WTC11 (cell line): ENCODE results near the gene HAP1. TPM values are rescaled to one million over a fixed set of nuclear protein-coding genes. Genes with fewer than 3 reads are reported as not detected.

Experiments
- ATAC-seq: fragments of 200-7000 bp; cut with Tn5 transposase; 2 replicates; pipeline ENCODE4 v1.10.0; 2021; ENCODE audit warnings: mild to moderate bottlenecking, moderate library complexity
- CTCF ChIA-PET: fragments of 300-600 bp; sonication (Branson Sonifier 250); formaldehyde crosslinking; loops from one replicate; lab custom pipeline; 2021; ENCODE audit warnings: antibody characterized with exemption; lab: Charles Lee
- POLR2A ChIA-PET: fragments of 350-600 bp; sonication (Branson Sonifier 250); formaldehyde crosslinking; loops from one replicate; lab custom pipeline; 2021; ENCODE audit warnings: antibody characterized with exemption; lab: Charles Lee
- DNase-seq: peaks from one replicate; pipeline ENCODE4 v3.0.0; 2021; ENCODE audit warnings: low spot score
- H3K27ac Mint-ChIP-seq: 2 replicates; pipeline ENCODE4 v1.8.0; 2021; ENCODE audit warnings: mixed read lengths
- H3K27me3 Mint-ChIP-seq: 2 replicates; pipeline ENCODE4 v1.8.0; 2021; ENCODE audit warnings: low read depth, mild to moderate bottlenecking, moderate library complexity, mixed read lengths
- H3K36me3 Mint-ChIP-seq: 2 replicates; pipeline ENCODE4 v1.8.0; 2021; ENCODE audit warnings: mixed read lengths
- H3K4me1 Mint-ChIP-seq: 2 replicates; pipeline ENCODE4 v1.8.0; 2022; ENCODE audit warnings: mixed read lengths
- H3K4me3 Mint-ChIP-seq: 2 replicates; pipeline ENCODE4 v1.8.0; 2021; ENCODE audit warnings: mild to moderate bottlenecking, moderate library complexity, mixed read lengths
- H3K9me3 Mint-ChIP-seq: 2 replicates; pipeline ENCODE4 v1.8.0; 2021; ENCODE audit warnings: mixed read lengths
- EMX1 ChIP-seq: fragments of 250-450 bp; sonication (Bioruptor Pico); IDR thresholded peaks from 2 replicates; pipeline ENCODE4 v1.8.0; 2021; ENCODE audit warnings: mild to moderate bottlenecking
- ETV6 ChIP-seq: sonication (generic); formaldehyde crosslinking; IDR thresholded peaks from 2 replicates; pipeline ENCODE4 v1.8.1; 2022; ENCODE audit warnings: mild to moderate bottlenecking, missing genetic modification reagents
- FOXK1 ChIP-seq: sonication (generic); formaldehyde crosslinking; IDR thresholded peaks from 2 replicates; pipeline ENCODE4 v1.8.0; 2022; ENCODE audit warnings: mild to moderate bottlenecking, moderate library complexity, missing genetic modification reagents
- FOXP1 ChIP-seq: sonication (generic); formaldehyde crosslinking; IDR thresholded peaks from 2 replicates; pipeline ENCODE4 v1.8.0; 2022; ENCODE audit warnings: missing genetic modification reagents, mild to moderate bottlenecking, moderate library complexity, borderline replicate concordance
- HMGA2 ChIP-seq: fragments of 250-450 bp; sonication (Bioruptor Pico); IDR thresholded peaks from 2 replicates; pipeline ENCODE4 v1.4.0; 2021; ENCODE audit warnings: mild to moderate bottlenecking, moderate library complexity
- IRF2 ChIP-seq: sonication (generic); formaldehyde crosslinking; IDR thresholded peaks from 2 replicates; pipeline ENCODE4 v1.8.0; 2022; ENCODE audit warnings: low read depth, missing genetic modification reagents, borderline replicate concordance
- JAZF1 ChIP-seq: fragments of 250-450 bp; sonication (Bioruptor Pico); IDR thresholded peaks from 2 replicates; pipeline ENCODE4 v1.9.0; 2021; ENCODE audit warnings: moderate library complexity, mild to moderate bottlenecking, inconsistent platforms
- MYBL2 ChIP-seq: sonication (generic); formaldehyde crosslinking; IDR thresholded peaks from 2 replicates; pipeline ENCODE4 v1.8.1; 2023; ENCODE audit warnings: mild to moderate bottlenecking, moderate library complexity, missing genetic modification reagents
- NFYB ChIP-seq: sonication (generic); formaldehyde crosslinking; conservative IDR thresholded peaks from 2 replicates; pipeline ENCODE4 v1.8.0; 2022; ENCODE audit warnings: low read depth, missing genetic modification reagents
- SMAD4 ChIP-seq: sonication (generic); formaldehyde crosslinking; IDR thresholded peaks from 2 replicates; pipeline ENCODE4 v1.8.0; 2022; ENCODE audit warnings: mild to moderate bottlenecking, missing genetic modification reagents
- TCF7 ChIP-seq: sonication (generic); formaldehyde crosslinking; IDR thresholded peaks from 2 replicates; pipeline ENCODE4 v1.8.0; 2022; ENCODE audit warnings: mild to moderate bottlenecking, low read depth, missing genetic modification reagents, moderate library complexity
- ZBTB21 ChIP-seq: sonication (generic); formaldehyde crosslinking; IDR thresholded peaks from 2 replicates; pipeline ENCODE4 v1.8.1; 2023; ENCODE audit warnings: mild to moderate bottlenecking, missing genetic modification reagents, borderline replicate concordance
- ZNF121 ChIP-seq: sonication (generic); formaldehyde crosslinking; IDR thresholded peaks from 2 replicates; pipeline ENCODE4 v1.8.0; 2023; ENCODE audit warnings: missing genetic modification reagents
- ZNF232 ChIP-seq: sonication (generic); formaldehyde crosslinking; IDR thresholded peaks from 2 replicates; pipeline ENCODE4 v1.8.0; 2022; ENCODE audit warnings: mild to moderate bottlenecking, missing genetic modification reagents
- ZNF263 ChIP-seq: sonication (generic); formaldehyde crosslinking; IDR thresholded peaks from 2 replicates; pipeline ENCODE4 v1.8.1; 2022; ENCODE audit warnings: low read depth, mild to moderate bottlenecking, moderate library complexity, missing genetic modification reagents
- ZNF396 ChIP-seq: fragments of 250-450 bp; sonication (Bioruptor Pico); IDR thresholded peaks from 2 replicates; pipeline ENCODE4 v1.8.0; 2021; ENCODE audit warnings: mild to moderate bottlenecking, moderate library complexity, borderline replicate concordance
- ZNF416 ChIP-seq: fragments of 250-450 bp; sonication (Bioruptor Pico); IDR thresholded peaks from 2 replicates; pipeline ENCODE4 v1.9.0; 2021; ENCODE audit warnings: mild to moderate bottlenecking, inconsistent platforms
- ZNF423 ChIP-seq: fragments of 250-450 bp; sonication (Bioruptor Pico); IDR thresholded peaks from 2 replicates; pipeline ENCODE4 v2.1.2; 2022; ENCODE audit warnings: mild to moderate bottlenecking, moderate library complexity
- total RNA-seq: library from RNA; stranded (reverse); gene quantifications from 3 replicates; pipeline ENCODE4 v1.2.3, GENCODE V29; 2021
- TF ChIP-seq, protein P1 (sequence below): sonication (generic); formaldehyde crosslinking; IDR thresholded peaks from 2 replicates; pipeline ENCODE4 v1.8.0; 2022; ENCODE audit warnings: mild to moderate bottlenecking, missing genetic modification reagents
- TF ChIP-seq, protein P2 (sequence below): sonication (generic); formaldehyde crosslinking; IDR thresholded peaks from 2 replicates; pipeline ENCODE4 v1.8.1; 2022; ENCODE audit warnings: mild to moderate bottlenecking, moderate library complexity, missing genetic modification reagents
- TF ChIP-seq, protein P3 (sequence below): sonication (generic); formaldehyde crosslinking; IDR thresholded peaks from 2 replicates; pipeline ENCODE4 v1.8.0; 2023; ENCODE audit warnings: missing genetic modification reagents, mild to moderate bottlenecking, borderline replicate concordance
- TF ChIP-seq, protein P4 (sequence below): sonication (generic); formaldehyde crosslinking; IDR thresholded peaks from 2 replicates; pipeline ENCODE4 v1.8.0; 2022; ENCODE audit warnings: mild to moderate bottlenecking, missing genetic modification reagents

The HAP1 gene
- total RNA-seq, 1 experiment from 2014 or later = 4.4 TPM

DNA sequence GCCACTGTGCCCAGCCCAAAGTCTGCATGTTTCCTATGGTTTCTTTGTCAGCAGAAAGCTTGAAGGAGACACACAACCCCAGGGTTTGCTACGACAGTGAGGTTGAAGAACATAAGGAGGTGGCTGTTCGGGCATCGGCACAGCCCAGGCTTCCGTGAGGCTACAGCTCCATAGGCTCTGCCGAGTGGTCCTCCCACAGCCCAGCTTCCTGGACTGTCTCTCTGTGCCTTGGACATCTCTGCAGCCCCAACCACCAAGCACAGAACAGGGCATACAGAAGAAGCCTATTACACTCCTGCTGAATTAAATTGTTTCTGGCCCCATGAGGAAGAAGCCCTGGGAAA, 3.2 kb upstream of the HAP1 start:
- H3K4me1 Mint-ChIP-seq = peaks cover 22% of the 10 kb centered on the region
- peaks cover 53% of the 10 kb centered on the region for H3K27me3 Mint-ChIP-seq
- ATAC-seq = no peak
- H3K4me3 Mint-ChIP-seq = no peak overlapping the region
- CTCF ChIA-PET = interaction anchor here (0.5 to 3.9 kb wide), 29 partner anchors 10 to 282 kb away, joined by 3 to 37 read pairs (median 4); partner anchors contain the start of genes FKBP10, JUP, KLHL10 and KLHL11
- no peak overlapping the region for H3K27ac Mint-ChIP-seq
- POLR2A ChIA-PET = interaction anchor here (0.5 to 1.4 kb wide), 4 partner anchors 47 to 126 kb away, joined by 3 to 4 read pairs (median 3); partner anchors contain the start of genes EIF1 and JUP
- no peaks in the 10 kb centered on the region for H3K9me3 Mint-ChIP-seq
- peak; percentile 0; the same call in 1 of the 2 replicates for TF ChIP-seq FOXP1 (CRISPR knock-in tag)
- no peak for TF ChIP-seq TCF7
- H3K36me3 Mint-ChIP-seq = no peaks in the 10 kb centered on the region
- no peak for DNase-seq

DNA sequence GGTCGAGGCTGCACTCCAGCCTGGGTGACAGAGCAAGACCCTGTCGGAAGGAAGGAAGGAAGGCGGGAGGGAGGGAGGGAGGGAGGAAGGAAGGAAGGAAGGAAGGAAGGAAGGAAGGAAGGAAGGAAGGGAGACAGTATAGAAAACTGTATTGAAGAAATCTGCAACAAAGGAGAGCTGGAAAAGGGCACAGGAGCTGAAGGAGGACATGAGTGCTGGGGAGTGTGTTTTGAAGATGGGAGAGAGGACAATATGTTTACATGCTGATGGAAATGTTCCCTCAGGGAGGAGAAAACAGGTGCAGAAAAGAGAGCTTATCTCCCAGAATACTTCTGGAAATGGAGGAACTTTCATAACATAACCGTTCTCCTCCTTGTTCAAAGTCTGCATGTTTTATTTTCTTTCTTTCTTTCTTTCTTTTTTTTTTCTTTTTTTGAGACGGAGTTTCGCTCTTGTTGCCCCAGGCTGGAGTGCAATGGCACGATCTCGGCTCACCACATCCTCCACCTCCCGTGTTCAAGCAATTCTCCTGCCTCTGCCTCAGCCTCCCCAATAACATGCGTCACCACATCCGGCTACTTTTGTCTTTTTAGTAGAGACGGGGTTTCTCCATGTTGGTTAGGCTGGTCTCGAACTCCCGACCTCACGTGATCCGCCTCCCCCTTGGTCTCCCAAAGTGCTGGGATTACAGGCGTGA, 2.7 kb upstream of the HAP1 start:
- Mint-ChIP-seq H3K9me3 (no peaks in the 10 kb centered on the region), H3K36me3 (no peaks in the 10 kb centered on the region), H3K27me3 (peaks cover 58% of the 10 kb centered on the region), H3K4me3 (no peak overlapping the region), H3K27ac (no peak overlapping the region), H3K4me1 (peaks cover 22% of the 10 kb centered on the region)
- no peak for ATAC-seq
- no peak for TF ChIP-seq HMGA2 (CRISPR knock-in tag)
- no peak for TF ChIP-seq NFYB
- no peak for TF ChIP-seq SMAD4 (CRISPR knock-in tag)
- no peak for TF ChIP-seq ZNF121 (CRISPR knock-in tag)
- TF ChIP-seq, protein P1, sequence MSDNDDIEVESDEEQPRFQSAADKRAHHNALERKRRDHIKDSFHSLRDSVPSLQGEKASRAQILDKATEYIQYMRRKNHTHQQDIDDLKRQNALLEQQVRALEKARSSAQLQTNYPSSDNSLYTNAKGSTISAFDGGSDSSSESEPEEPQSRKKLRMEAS (CRISPR knock-in tag) = no peak
- TF ChIP-seq ZBTB21 (CRISPR knock-in tag) = no peak
- TF ChIP-seq MYBL2 (CRISPR knock-in tag) = no peak
- no peak for TF ChIP-seq ETV6 (CRISPR knock-in tag)
- TF ChIP-seq ZNF423 (CRISPR knock-in tag) = no peak
- TF ChIP-seq EMX1 (CRISPR knock-in tag) = no peak
- TF ChIP-seq IRF2 (CRISPR knock-in tag) = no peak
- no peak for TF ChIP-seq FOXK1 (CRISPR knock-in tag)
- TF ChIP-seq TCF7 = no peak
- TF ChIP-seq ZNF416 = no peak
- TF ChIP-seq ZNF396 (CRISPR knock-in tag) = no peak
- TF ChIP-seq, protein P2, sequence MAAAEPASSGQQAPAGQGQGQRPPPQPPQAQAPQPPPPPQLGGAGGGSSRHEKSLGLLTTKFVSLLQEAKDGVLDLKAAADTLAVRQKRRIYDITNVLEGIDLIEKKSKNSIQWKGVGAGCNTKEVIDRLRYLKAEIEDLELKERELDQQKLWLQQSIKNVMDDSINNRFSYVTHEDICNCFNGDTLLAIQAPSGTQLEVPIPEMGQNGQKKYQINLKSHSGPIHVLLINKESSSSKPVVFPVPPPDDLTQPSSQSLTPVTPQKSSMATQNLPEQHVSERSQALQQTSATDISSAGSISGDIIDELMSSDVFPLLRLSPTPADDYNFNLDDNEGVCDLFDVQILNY (CRISPR knock-in tag) = no peak
- TF ChIP-seq ZNF232 = no peak
- no peak for DNase-seq
- ChIA-PET CTCF (interaction anchor here (0.5 to 3.9 kb wide), 28 partner anchors 11 to 283 kb away, joined by 3 to 37 read pairs (median 4); partner anchors contain the start of genes FKBP10, JUP, KLHL10 and KLHL11), POLR2A (interaction anchor here (0.5 to 1.4 kb wide), 4 partner anchors 48 to 126 kb away, joined by 3 to 4 read pairs (median 3); partner anchors contain the start of genes EIF1 and JUP)

DNA sequence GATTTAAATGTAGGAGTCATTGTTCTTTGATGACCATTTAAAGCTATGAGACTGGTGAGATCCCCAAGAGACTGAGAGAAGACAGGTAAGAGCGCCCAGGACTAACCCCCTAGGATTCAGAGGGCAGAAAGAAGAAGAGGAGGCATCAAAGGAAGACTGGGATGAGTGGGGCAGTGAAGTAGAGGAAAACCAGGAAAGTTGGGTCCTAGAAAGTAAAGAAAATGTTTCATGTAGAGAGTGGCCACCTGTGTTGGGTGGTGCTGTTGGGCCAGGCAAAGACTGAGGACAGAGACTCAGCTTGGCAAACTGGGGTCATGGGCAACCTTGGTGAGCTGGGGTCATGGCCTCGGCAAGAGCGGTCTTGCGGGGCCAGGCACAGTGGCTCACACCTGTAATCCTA, 1.3 kb upstream of the HAP1 start:
- H3K27me3 Mint-ChIP-seq = peaks cover 72% of the 10 kb centered on the region
- DNase-seq (no peak), ATAC-seq (no peak)
- H3K4me1 Mint-ChIP-seq = peaks cover 22% of the 10 kb centered on the region
- peak overlapping the region; percentile 38; the same call in 1 of the 2 replicates for H3K4me3 Mint-ChIP-seq
- ChIA-PET POLR2A (no interaction called here), CTCF (interaction anchor here (0.7 to 3.9 kb wide), 7 partner anchors 8 to 486 kb away, joined by 3 to 37 read pairs (median 4); partner anchors contain the start of gene JUP)
- H3K9me3 Mint-ChIP-seq = no peaks in the 10 kb centered on the region
- H3K27ac Mint-ChIP-seq = no peak overlapping the region
- no peak for TF ChIP-seq JAZF1 (CRISPR knock-in tag)
- no peak for TF ChIP-seq ZNF263
- TF ChIP-seq, protein P3, sequence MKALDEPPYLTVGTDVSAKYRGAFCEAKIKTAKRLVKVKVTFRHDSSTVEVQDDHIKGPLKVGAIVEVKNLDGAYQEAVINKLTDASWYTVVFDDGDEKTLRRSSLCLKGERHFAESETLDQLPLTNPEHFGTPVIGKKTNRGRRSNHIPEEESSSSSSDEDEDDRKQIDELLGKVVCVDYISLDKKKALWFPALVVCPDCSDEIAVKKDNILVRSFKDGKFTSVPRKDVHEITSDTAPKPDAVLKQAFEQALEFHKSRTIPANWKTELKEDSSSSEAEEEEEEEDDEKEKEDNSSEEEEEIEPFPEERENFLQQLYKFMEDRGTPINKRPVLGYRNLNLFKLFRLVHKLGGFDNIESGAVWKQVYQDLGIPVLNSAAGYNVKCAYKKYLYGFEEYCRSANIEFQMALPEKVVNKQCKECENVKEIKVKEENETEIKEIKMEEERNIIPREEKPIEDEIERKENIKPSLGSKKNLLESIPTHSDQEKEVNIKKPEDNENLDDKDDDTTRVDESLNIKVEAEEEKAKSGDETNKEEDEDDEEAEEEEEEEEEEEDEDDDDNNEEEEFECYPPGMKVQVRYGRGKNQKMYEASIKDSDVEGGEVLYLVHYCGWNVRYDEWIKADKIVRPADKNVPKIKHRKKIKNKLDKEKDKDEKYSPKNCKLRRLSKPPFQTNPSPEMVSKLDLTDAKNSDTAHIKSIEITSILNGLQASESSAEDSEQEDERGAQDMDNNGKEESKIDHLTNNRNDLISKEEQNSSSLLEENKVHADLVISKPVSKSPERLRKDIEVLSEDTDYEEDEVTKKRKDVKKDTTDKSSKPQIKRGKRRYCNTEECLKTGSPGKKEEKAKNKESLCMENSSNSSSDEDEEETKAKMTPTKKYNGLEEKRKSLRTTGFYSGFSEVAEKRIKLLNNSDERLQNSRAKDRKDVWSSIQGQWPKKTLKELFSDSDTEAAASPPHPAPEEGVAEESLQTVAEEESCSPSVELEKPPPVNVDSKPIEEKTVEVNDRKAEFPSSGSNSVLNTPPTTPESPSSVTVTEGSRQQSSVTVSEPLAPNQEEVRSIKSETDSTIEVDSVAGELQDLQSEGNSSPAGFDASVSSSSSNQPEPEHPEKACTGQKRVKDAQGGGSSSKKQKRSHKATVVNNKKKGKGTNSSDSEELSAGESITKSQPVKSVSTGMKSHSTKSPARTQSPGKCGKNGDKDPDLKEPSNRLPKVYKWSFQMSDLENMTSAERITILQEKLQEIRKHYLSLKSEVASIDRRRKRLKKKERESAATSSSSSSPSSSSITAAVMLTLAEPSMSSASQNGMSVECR (CRISPR knock-in tag) = no peak
- TF ChIP-seq, protein P4, sequence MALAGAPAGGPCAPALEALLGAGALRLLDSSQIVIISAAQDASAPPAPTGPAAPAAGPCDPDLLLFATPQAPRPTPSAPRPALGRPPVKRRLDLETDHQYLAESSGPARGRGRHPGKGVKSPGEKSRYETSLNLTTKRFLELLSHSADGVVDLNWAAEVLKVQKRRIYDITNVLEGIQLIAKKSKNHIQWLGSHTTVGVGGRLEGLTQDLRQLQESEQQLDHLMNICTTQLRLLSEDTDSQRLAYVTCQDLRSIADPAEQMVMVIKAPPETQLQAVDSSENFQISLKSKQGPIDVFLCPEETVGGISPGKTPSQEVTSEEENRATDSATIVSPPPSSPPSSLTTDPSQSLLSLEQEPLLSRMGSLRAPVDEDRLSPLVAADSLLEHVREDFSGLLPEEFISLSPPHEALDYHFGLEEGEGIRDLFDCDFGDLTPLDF (CRISPR knock-in tag) = no peak
- no peaks in the 10 kb centered on the region for H3K36me3 Mint-ChIP-seq
